ENCODE data around the gene FSHR.

- TF ChIP-seq POLR2A (IDR thresholded peaks at IDR 0.05), result no peak
- no peak for TF ChIP-seq CTCF (IDR thresholded peaks at IDR 0.05)
These were observed 238.4 kb downstream of the FSHR start for GRCh38 chr2:48915884-48916283.
